K562 (cell line): ENCODE results near the gene DNASE1L2. TPM values are rescaled to one million over a fixed set of nuclear protein-coding genes. Genes with fewer than 3 reads are reported as not detected.

Experiments
- ATF6 ChIP-seq: sonication (generic); formaldehyde crosslinking; IDR thresholded peaks from 2 replicates; pipeline ENCODE4 v1.4.0; 2020; ENCODE audit warnings: mild to moderate bottlenecking, missing genetic modification reagents
- CBX1 ChIP-seq: sonication (generic); IDR thresholded peaks from 2 replicates; pipeline ENCODE4 v1.6.1; 2016; ENCODE audit warnings: antibody characterized with exemption, low read depth, mild to moderate bottlenecking
- CREB3L1 ChIP-seq: fragments of 450-650 bp; IDR thresholded peaks from 2 replicates; pipeline ENCODE4 v1.6.1; 2014; ENCODE audit warnings: low read depth, mild to moderate bottlenecking, moderate library complexity, borderline replicate concordance
- EZH2 ChIP-seq: IDR thresholded peaks from 2 replicates; pipeline ENCODE4 v1.6.1; 2012; ENCODE audit warnings: low read depth, mild to moderate bottlenecking, inconsistent platforms, low read length, borderline replicate concordance
- HMGXB4 ChIP-seq: sonication (generic); formaldehyde crosslinking; IDR thresholded peaks from 2 replicates; pipeline ENCODE4 v1.8.1; 2023; ENCODE audit warnings: mild to moderate bottlenecking, missing genetic modification reagents
- MAX ChIP-seq: sonication (generic); formaldehyde crosslinking; IDR thresholded peaks from 2 replicates; pipeline ENCODE4 v1.9.0; 2022; ENCODE audit warnings: mild to moderate bottlenecking, missing genetic modification reagents
- NCOA6 ChIP-seq: fragments of 450-650 bp; IDR thresholded peaks from 2 replicates; pipeline ENCODE4 v1.6.1; 2017; ENCODE audit warnings: mild to moderate bottlenecking
- PBX2 ChIP-seq, 2 experiments: IDR thresholded peaks in 1 of 2; conservative IDR thresholded peaks in 1 of 2; 2 replicates each; pipeline ENCODE4 v1.6.1; 2016; ENCODE audit warnings: low read depth in 2 of 2, mild to moderate bottlenecking in 1 of 2, missing compliant biosample characterization in 1 of 2, missing genetic modification characterization in 1 of 2, moderate library complexity in 1 of 2
- POLR2B ChIP-seq: fragments of 450-650 bp; IDR thresholded peaks from 2 replicates; pipeline ENCODE4 v1.6.1; 2018; ENCODE audit warnings: low read depth; ENCODE audit not compliant: partially characterized antibody
- POLR2G ChIP-seq: fragments of 200-400 bp; formaldehyde crosslinking; IDR thresholded peaks from 2 replicates; pipeline ENCODE4 v1.6.1; 2017; ENCODE audit warnings: low read depth, mild to moderate bottlenecking, antibody characterized with exemption, low read length, moderate library complexity
- RBM15 ChIP-seq: fragments of 200-400 bp; formaldehyde crosslinking; IDR thresholded peaks from 2 replicates; pipeline ENCODE4 v1.6.1; 2018; ENCODE audit warnings: mild to moderate bottlenecking, low read length, moderate library complexity; ENCODE audit not compliant: insufficient read depth
- ZEB2 ChIP-seq: fragments of 450-650 bp; IDR thresholded peaks from 2 replicates; pipeline ENCODE4 v1.6.1; 2016
- ZNF232 ChIP-seq: sonication (generic); formaldehyde crosslinking; IDR thresholded peaks from 2 replicates; pipeline ENCODE4 v1.8.0; 2022; ENCODE audit warnings: mild to moderate bottlenecking, missing genetic modification reagents
- ZNF263 ChIP-seq: sonication (generic); formaldehyde crosslinking; IDR thresholded peaks from 2 replicates; pipeline ENCODE4 v1.8.0; 2022; ENCODE audit warnings: mild to moderate bottlenecking, missing genetic modification reagents, borderline replicate concordance
- ZNF347 ChIP-seq: fragments of 450-650 bp; formaldehyde crosslinking; IDR thresholded peaks from 2 replicates; pipeline ENCODE4 v1.4.0; 2020; ENCODE audit warnings: low read depth, mild to moderate bottlenecking, moderate library complexity
- ZNF518B ChIP-seq: fragments of 250-450 bp; sonication (Bioruptor Pico); IDR thresholded peaks from 2 replicates; pipeline ENCODE4 v1.5.0; 2021; ENCODE audit warnings: mild to moderate bottlenecking, moderate library complexity
- polyA plus RNA-seq, 8 experiments: library from polyadenylated mRNA; depleted of rRNA in 4 of 8; stranded (reverse) in 5 of 8; unstranded in 3 of 8; fragments of >200 nt; fragmentation: Nextera tagmentation in 2 of 8; fragmentation: Illumina TruSeq in 1 of 8; extraction: Ambion mirVana in 2 of 8; extraction: Trizol in 1 of 8; gene quantifications; 2 replicates each; pipeline versions ENCODE4 v1.2.1 to v1.2.3, GENCODE V29; 2011 to 2014; ENCODE audit warnings: inconsistent platforms in 1 of 8, missing spikeins in 1 of 8
- total RNA-seq, 7 experiments: library from RNA; depleted of rRNA in 6 of 7; stranded (reverse); fragments of >200 nt in 6 of 7; fragmentation: Illumina TruSeq in 2 of 7; extraction: Trizol in 2 of 7; gene quantifications; 2 replicates each; pipeline versions ENCODE4 v1.2.1 to v1.2.3, GENCODE V29; 2011 to 2021; ENCODE audit warnings: low replicate concordance in 1 of 7

DNASE1L2 gene
- total and polyA plus RNA-seq, 9 of the 15 experiments (the other 6 are each of a cell fraction or from before 2014, with no cell fraction given): 0.08 to 2.7 (median 1.7) TPM; not detected in 1

- TF ChIP-seq HMGXB4 (CRISPR knock-in tag): no peak
- no peak for TF ChIP-seq ZNF518B
- no peak; the same call in 1 of the 2 replicates for TF ChIP-seq MAX (CRISPR knock-in tag)
- peak; percentile 70 for TF ChIP-seq POLR2G
- TF ChIP-seq ZNF232 (CRISPR knock-in tag): no peak
- TF ChIP-seq EZH2: no peak
- TF ChIP-seq ZNF263 (CRISPR knock-in tag): no peak
- no peak for TF ChIP-seq PBX2 (CRISPR knock-in tag; IDR thresholded peaks at IDR 0.05; ENCODE audit: low read depth)
- no peak for TF ChIP-seq PBX2 (tag; conservative IDR thresholded peaks at IDR 0.05; ENCODE audit: low read depth)
- TF ChIP-seq ZNF347 (CRISPR knock-in tag): no peak
- no peak for TF ChIP-seq RBM15
- TF ChIP-seq POLR2B: peak; percentile 34
- no peak for TF ChIP-seq ZEB2
- TF ChIP-seq NCOA6: no peak
- TF ChIP-seq CREB3L1: no peak
- TF ChIP-seq ATF6 (CRISPR knock-in tag): no peak
- TF ChIP-seq CBX1: 0 out of 2 replicates have a peak, but pooled peaks have one; percentile 19
These were observed 24.3 kb upstream of the DNASE1L2 start (continued) for GRCh38 chr16:2211923-2212347.
